ENCODE data around the gene MLXIP.

MLXIP gene

DNA sequence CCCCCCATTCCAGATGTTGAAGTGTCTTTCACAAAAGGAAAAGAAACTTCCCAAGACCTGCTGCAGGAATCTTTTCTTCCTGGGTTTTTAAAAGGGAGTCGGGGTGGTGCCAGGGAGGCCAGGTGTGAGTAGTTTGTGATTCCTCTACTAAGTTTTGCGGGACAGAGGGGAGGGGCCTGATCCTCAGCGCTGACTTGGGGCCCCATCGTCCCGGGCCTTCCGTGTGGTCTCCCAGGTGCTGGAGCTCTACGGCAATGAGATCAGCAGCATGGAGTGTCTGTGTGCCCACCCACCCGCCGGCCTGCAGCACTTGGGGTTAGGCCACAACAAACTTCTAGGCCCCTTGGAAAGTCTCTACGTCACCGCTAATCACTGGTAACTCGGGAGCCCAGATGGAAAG is 108.9 kb downstream of the MLXIP start:
- no peak for DNase-seq (ENCODE audit: low read depth)

DNA sequence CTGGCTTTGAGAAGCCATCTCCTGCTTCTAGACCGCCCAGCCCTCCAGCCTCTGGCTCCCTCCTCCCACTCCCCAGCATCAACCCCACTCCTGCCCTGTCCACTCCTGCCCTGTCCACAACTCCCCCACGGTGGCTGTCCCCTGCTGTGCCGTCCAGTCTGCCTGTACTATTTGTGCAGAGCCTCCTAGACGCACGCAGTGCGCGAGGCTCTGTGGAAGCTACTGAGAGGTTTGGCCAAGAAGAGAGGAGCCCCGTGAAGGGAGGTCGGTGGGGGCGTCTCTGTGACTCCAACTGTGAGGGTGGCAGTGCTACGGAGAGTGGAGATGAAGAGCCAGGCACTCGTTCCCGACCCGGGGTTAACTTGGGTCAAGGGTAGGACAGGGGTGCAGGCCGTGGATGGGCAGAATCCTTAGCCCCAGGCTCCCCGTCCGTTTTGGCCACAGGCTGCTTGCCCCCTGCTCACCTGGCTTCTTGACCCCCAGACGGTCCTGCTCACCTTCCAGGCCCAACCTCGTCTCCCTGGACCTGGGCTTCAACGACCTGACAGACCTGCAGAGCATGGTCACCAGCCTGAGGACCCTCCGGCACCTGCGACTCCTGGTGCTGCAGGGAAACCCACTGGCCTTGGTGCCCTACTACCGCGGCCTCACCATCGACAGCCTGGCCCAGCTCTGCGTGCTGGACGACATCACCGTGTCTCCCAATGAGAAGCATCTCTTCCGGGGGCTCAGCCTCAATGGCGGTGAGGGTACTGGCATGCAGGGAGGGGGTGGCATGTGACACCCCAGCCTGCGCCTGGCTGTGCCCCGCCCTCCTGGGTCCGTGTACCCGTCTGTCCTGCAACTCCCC is 111.3 kb downstream of the MLXIP start:
- DNase-seq (ENCODE audit: low read depth), result no peak

DNA sequence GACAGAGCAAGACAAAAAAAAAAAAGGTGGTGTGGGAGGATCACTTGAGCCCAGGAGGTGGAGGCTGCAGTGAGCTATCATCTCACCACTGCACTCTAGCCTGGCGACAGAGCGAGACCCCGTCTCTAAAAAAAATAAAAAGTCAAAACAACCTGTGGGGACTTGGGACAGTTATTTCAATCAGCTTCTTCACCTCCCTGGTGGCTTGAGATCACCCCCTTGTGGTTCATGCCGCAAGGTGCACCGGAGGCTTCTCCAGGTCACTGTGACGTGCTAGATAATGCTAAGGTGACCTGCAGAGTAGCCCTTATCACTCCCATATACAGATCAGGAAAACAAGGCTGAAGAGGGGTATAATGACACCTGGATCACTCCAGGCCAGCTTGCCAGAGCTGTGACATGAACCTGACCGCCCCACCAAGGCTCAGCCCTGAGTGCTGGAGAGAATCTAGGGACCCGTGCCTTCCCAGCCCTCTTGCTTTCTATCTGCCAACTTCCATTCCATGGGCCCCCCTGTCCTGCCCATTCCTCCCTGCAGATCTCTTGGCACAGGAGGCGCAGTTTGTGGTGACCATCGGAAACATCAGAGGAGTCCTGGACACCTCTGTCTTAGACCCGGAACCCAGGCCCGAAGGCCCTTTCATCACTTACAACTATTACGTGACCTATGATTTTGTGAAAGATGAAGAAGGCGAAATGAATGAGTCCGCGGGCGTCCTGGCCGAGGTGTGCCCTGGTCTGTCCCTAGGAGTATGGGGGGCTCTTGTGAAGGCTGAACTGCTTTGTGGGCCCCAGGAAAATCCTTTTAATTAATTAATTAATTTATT is 112.5 kb downstream of the MLXIP start:
- no peak for DNase-seq (ENCODE audit: low read depth)

DNA sequence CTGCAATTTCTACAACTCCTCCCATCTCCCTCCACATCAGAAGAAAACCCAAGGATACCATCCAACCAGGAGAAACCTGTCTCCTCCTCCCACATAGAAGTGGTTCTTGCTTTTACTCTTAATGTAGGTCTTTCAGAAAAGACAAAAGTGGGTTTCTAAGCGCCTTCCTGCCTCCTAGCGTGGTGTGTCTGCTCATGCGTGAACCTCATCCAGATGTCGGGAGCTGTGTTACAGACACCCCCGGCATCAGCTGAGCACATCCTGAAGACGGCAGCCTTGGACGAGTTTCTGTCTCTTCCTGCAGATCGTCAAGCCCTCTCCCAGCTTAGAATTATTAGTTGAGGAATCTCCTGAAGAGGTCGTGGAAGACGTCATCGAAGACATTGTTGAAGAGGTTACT is 113.9 kb downstream of the MLXIP start:
- no peak for DNase-seq (ENCODE audit: low read depth)

DNA sequence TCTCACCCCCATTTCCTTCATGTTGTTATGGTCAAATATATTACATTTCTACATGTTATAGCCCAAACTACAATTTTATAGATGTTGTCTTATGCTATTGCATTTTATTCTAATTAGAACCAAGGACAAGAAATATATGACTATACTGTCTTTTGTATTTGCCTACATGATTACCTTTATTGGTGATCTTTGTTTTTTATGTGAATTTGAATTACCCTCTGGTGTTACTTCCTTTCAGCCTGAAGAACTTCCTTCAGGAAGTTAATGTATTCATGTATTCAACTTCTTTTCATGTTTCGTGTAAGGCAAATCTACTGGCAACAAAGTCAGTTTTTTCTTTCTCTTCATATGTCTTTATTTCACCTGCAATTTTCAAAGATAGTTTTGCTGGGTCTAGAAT is 116.2 kb downstream of the MLXIP start:
- no peak for DNase-seq (ENCODE audit: low read depth)

DNA sequence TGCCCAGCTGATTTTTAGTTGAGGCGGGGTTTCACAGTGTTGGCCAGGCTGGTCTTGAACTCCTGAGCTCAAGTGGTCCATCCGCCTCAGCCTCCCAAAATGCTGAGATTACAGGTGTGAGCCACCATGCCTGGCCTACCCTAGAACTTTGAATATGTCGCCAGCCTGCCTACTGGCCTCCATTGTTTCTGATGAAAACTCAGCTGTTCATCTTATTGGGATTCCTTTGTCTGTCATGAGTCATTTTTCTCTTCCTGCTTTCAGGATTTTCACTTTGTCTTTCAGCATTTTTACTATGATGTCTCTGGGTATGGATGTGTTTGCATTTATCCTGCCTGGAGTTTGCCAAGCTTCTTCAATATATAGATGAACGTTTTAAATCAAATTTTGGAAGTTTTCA is 116.8 kb downstream of the MLXIP start:
- DNase-seq (ENCODE audit: low read depth), result no peak
